MCF 10A (cell line): ENCODE results near the gene TMEM63A. TPM values are rescaled to one million over a fixed set of nuclear protein-coding genes. Genes with fewer than 3 reads are reported as not detected.

Experiments used
- BruUV-seq: library from RNA; stranded (reverse); fragments of 400-500 nt; replicated peaks from 2 replicates; lab custom pipeline; 2021; lab: Mats Ljungman, UMichigan
- CTCF ChIA-PET: fragments of 300-600 bp; sonication (Branson Sonifier 250); formaldehyde crosslinking; extraction: SDS; loops from one replicate; lab custom pipeline; 2021; ENCODE audit warnings: antibody characterized with exemption, inconsistent platforms; lab: Yijun Ruan, JAX
- POLR2A ChIA-PET: fragments of 300-600, 350-650 bp; sonication (Branson Sonifier 250); formaldehyde crosslinking; extraction: SDS; loops from one replicate; lab custom pipeline; 2020; ENCODE audit warnings: antibody characterized with exemption, inconsistent platforms; lab: Yijun Ruan, JAX
- DNase-seq: peaks from one replicate; pipeline ENCODE4 v3.0.0-alpha.2; 2018; ENCODE audit not compliant: unreplicated experiment
- H3K27ac Mint-ChIP-seq: one replicate; pipeline ENCODE4 v1.8.0; 2022; ENCODE audit warnings: mild to moderate bottlenecking, low read depth, mixed read lengths; ENCODE audit not compliant: unreplicated experiment
- H3K27me3 Mint-ChIP-seq: one replicate; pipeline ENCODE4 v1.8.0; 2022; ENCODE audit warnings: mixed read lengths; ENCODE audit not compliant: insufficient read depth, unreplicated experiment
- H3K36me3 Mint-ChIP-seq: one replicate; pipeline ENCODE4 v1.8.0; 2022; ENCODE audit warnings: mild to moderate bottlenecking, moderate library complexity, mixed read lengths; ENCODE audit not compliant: insufficient read depth, unreplicated experiment
- H3K4me1 Mint-ChIP-seq: one replicate; pipeline ENCODE4 v1.8.0; 2022; ENCODE audit warnings: mixed read lengths; ENCODE audit not compliant: insufficient read depth, unreplicated experiment
- H3K4me3 Mint-ChIP-seq: one replicate; pipeline ENCODE4 v1.8.0; 2022; ENCODE audit warnings: mild to moderate bottlenecking, moderate library complexity, mixed read lengths; ENCODE audit not compliant: unreplicated experiment
- H3K9me3 Mint-ChIP-seq: one replicate; pipeline ENCODE4 v1.8.0; 2022; ENCODE audit warnings: mixed read lengths; ENCODE audit not compliant: unreplicated experiment
- intact Hi-C: fragments of 100-400 bp; cut with micrococcal nuclease; formaldehyde crosslinking; loops from 2 replicates; pipeline ENCODE4 v1.14.1; 2022
- total RNA-seq: library from RNA; stranded (reverse); gene quantifications from 2 replicates; pipeline ENCODE4 v1.2.3, GENCODE V29; 2022
- TF ChIP-seq, protein P1 (sequence below): fragments of 200-600 bp; IDR thresholded peaks from one replicate; pipeline ENCODE4 v1.8.0; 2022; ENCODE audit warnings: antibody characterized with exemption, mild to moderate bottlenecking; ENCODE audit not compliant: unreplicated experiment

The TMEM63A gene
- total RNA-seq, 1 experiment from 2014 or later, result 52.1 TPM

DNA sequence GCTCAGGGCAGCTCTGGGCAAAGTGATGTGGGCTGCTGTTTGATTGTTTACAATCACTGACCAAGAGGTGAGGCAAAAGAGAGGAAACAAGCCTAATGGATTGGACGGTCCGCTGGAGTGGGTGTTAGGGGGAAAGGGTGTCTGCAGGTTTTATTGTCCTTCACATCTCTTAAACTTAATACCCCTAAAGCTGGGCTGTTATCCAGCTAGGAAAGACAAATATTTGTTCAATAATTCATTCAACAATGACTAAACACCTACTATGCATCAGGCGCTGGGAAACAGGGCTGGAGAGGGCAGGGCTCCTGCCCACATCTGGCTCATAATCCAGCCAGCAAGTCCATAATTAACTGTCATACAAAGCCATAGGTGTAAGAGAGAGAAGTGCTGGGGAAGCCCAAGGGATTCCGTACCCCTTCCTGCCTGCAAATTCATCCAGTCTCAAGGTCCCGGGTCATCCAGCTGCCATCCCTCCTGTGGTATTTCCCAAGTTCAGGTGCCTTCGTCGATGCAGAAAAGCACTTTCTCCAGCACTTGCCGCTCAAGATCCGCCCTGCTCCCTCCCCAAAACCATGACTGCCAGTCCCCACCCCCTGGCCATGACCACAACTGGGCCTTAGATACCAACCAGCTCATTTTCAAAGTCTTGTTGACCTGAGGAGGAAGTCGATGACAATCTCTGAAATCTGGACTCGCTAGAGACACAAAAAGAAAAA, 10.7 kb downstream of the TMEM63A start:
- Mint-ChIP-seq H3K9me3 (no peaks in the 10 kb centered on the region), H3K36me3 (peaks cover 64% of the 10 kb centered on the region), H3K4me1 (peaks cover 13% of the 10 kb centered on the region), H3K4me3 (no peak overlapping the region), H3K27me3 (no peaks in the 10 kb centered on the region), H3K27ac (no peak overlapping the region)
- TF ChIP-seq, protein P1, sequence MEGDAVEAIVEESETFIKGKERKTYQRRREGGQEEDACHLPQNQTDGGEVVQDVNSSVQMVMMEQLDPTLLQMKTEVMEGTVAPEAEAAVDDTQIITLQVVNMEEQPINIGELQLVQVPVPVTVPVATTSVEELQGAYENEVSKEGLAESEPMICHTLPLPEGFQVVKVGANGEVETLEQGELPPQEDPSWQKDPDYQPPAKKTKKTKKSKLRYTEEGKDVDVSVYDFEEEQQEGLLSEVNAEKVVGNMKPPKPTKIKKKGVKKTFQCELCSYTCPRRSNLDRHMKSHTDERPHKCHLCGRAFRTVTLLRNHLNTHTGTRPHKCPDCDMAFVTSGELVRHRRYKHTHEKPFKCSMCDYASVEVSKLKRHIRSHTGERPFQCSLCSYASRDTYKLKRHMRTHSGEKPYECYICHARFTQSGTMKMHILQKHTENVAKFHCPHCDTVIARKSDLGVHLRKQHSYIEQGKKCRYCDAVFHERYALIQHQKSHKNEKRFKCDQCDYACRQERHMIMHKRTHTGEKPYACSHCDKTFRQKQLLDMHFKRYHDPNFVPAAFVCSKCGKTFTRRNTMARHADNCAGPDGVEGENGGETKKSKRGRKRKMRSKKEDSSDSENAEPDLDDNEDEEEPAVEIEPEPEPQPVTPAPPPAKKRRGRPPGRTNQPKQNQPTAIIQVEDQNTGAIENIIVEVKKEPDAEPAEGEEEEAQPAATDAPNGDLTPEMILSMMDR, result no peak
- POLR2A ChIA-PET, result interaction anchor here (0.6 to 2.3 kb wide), 6 partner anchors 10 to 52 kb away, joined by 3 to 14 read pairs (median 4); partner anchors contain the start of genes PYCR2 and TMEM63A
- no peak for DNase-seq
- BruUV-seq, result no TSS peak
- intact Hi-C loops, result no loop called here
- CTCF ChIA-PET, result interaction anchor here (0.6 to 3.0 kb wide), 12 partner anchors 8 to 427 kb away, joined by 3 to 15 read pairs (median 4); partner anchors contain the start of gene TMEM63A

GRCh38 chr1:225870911-225871310, 11.3 kb downstream of the TMEM63A start:
- Mint-ChIP-seq H3K36me3 (peaks cover 62% of the 10 kb centered on the region), H3K4me1 (peaks cover 8% of the 10 kb centered on the region), H3K27ac (no peak overlapping the region), H3K4me3 (no peak overlapping the region), H3K27me3 (no peaks in the 10 kb centered on the region), H3K9me3 (no peaks in the 10 kb centered on the region)
- TF ChIP-seq, protein P1, result no peak
- no TSS peak for BruUV-seq
- ChIA-PET CTCF (interaction anchor here (0.6 to 3.0 kb wide), 9 partner anchors 11 to 396 kb away, joined by 3 to 15 read pairs (median 4); partner anchors contain the start of gene TMEM63A), POLR2A (interaction anchor here (0.6 to 2.3 kb wide), 6 partner anchors 11 to 53 kb away, joined by 3 to 14 read pairs (median 4); partner anchors contain the start of gene TMEM63A)
- intact Hi-C loops, result no loop called here
- DNase-seq, result no peak

GRCh38 chr1:225868631-225869330, 13.4 kb downstream of the TMEM63A start:
- H3K36me3 Mint-ChIP-seq, result peaks cover 65% of the 10 kb centered on the region
- CTCF ChIA-PET, result interaction anchor here (0.6 to 2.6 kb wide), 5 partner anchors 9 to 97 kb away, joined by 3 to 10 read pairs (median 4); partner anchors contain the start of genes LEFTY1 and TMEM63A
- no peaks in the 10 kb centered on the region for H3K4me1 Mint-ChIP-seq
- H3K27me3 Mint-ChIP-seq, result no peaks in the 10 kb centered on the region
- no peak overlapping the region for H3K27ac Mint-ChIP-seq
- intact Hi-C loops, result no loop called here
- POLR2A ChIA-PET, result interaction anchor here (1.1 kb wide), 1 partner anchor 12 kb away, joined by 3 read pairs; no protein-coding TSS in a partner anchor
- H3K4me3 Mint-ChIP-seq, result no peak overlapping the region
- no peak for DNase-seq
- TF ChIP-seq, protein P1, result no peak
- BruUV-seq, result no TSS peak
- no peaks in the 10 kb centered on the region for H3K9me3 Mint-ChIP-seq

GRCh38 chr1:225866981-225867380, 15.2 kb downstream of the TMEM63A start:
- Mint-ChIP-seq H3K27ac (no peak overlapping the region), H3K4me3 (no peak overlapping the region), H3K27me3 (no peaks in the 10 kb centered on the region), H3K4me1 (no peaks in the 10 kb centered on the region), H3K9me3 (no peaks in the 10 kb centered on the region), H3K36me3 (peaks cover 64% of the 10 kb centered on the region)
- TF ChIP-seq, protein P1, result no peak
- no peak for DNase-seq
- CTCF ChIA-PET, result interaction anchor here (0.5 to 0.9 kb wide), 2 partner anchors 69 to 109 kb away, joined by 3 read pairs; no protein-coding TSS in a partner anchor
- POLR2A ChIA-PET, result interaction anchor here (0.6 kb wide), 1 partner anchor 25 kb away, joined by 3 read pairs; no protein-coding TSS in a partner anchor
- BruUV-seq, result no TSS peak
- intact Hi-C loops, result no loop called here
